HG02588 (cell line): Measurements from ENCODE around the gene WNT9A.
"Not testable (repeated sequence)": the region's sequence is repeated elsewhere in the genome, so short reads cannot be mapped to it uniquely, and the experiment has no call there.

Experiments
- ATAC-seq: cut with Tn5 transposase; IDR thresholded peaks from one replicate; pipeline ENCODE4 v1.9.1; 2021; ENCODE audit warnings: mild to moderate bottlenecking, moderate library complexity; ENCODE audit not compliant: unreplicated experiment

WNT9A gene

GRCh38 chr1:227913764-227914721, 33.7 kb downstream of the WNT9A start:
- no peak for ATAC-seq

- no peak for ATAC-seq
These were observed 34.4 kb downstream of the WNT9A start for GRCh38 chr1:227913396-227913763.

- ATAC-seq = no peak
These were observed 34.9 kb downstream of the WNT9A start for GRCh38 chr1:227912866-227913265.

GRCh38 chr1:227911376-227911775, 36.4 kb downstream of the WNT9A start:
- no peak for ATAC-seq

GRCh38 chr1:227910511-227911153, 37.1 kb downstream of the WNT9A start:
- ATAC-seq = no peak

- ATAC-seq = not testable (repeated sequence)
These were observed 37.8 kb downstream of the WNT9A start for GRCh38 chr1:227909923-227910328.

- ATAC-seq = no peak
These were observed 38.5 kb downstream of the WNT9A start for GRCh38 chr1:227909188-227909587.

- no peak for ATAC-seq
These were observed 39.4 kb downstream of the WNT9A start for GRCh38 chr1:227908359-227908758.

- ATAC-seq = no peak
These were observed 40.2 kb downstream of the WNT9A start for GRCh38 chr1:227907439-227908015.

- ATAC-seq = no peak
These were observed 41.1 kb downstream of the WNT9A start for GRCh38 chr1:227906550-227907071.

- no peak for ATAC-seq
These were observed 41.9 kb downstream of the WNT9A start for GRCh38 chr1:227905573-227906487.

GRCh38 chr1:227904541-227905335, 43.0 kb downstream of the WNT9A start:
- no peak for ATAC-seq

- no peak for ATAC-seq
These were observed 43.9 kb downstream of the WNT9A start for GRCh38 chr1:227903614-227904501.

GRCh38 chr1:227903061-227903521, 44.6 kb downstream of the WNT9A start:
- no peak for ATAC-seq

- ATAC-seq = no peak
These were observed 45.1 kb downstream of the WNT9A start for GRCh38 chr1:227902641-227902990.

GRCh38 chr1:227901906-227902640, 45.7 kb downstream of the WNT9A start:
- no peak for ATAC-seq

- no peak for ATAC-seq
These were observed 46.4 kb downstream of the WNT9A start for GRCh38 chr1:227901239-227901905.
